Cardiac fibroblast (primary cell): Measurements from ENCODE around the gene FATE1.

Experiments used
- DNase-seq, 2 donors: peaks; one replicate each; pipeline versions ENCODE4 v3.0.0 to v3.0.0-alpha.2; 2010; ENCODE audit warnings: low read depth in 2 of 2
- H3K4me3 ChIP-seq, 2 donors: replicated peaks in 1 of 2; 1 replicate in 1 of 2; 2 replicates in 1 of 2; pipeline ENCODE4 v1.5.1; 2011; ENCODE audit warnings: low read depth in 2 of 2, low read length in 2 of 2, mild to moderate bottlenecking in 2 of 2, moderate library complexity in 1 of 2
- TF ChIP-seq, protein P1 (sequence below): IDR thresholded peaks from one replicate; pipeline ENCODE4 v1.5.1; 2011; ENCODE audit warnings: low read depth, mild to moderate bottlenecking, low read length, inconsistent platforms

The FATE1 gene

DNA sequence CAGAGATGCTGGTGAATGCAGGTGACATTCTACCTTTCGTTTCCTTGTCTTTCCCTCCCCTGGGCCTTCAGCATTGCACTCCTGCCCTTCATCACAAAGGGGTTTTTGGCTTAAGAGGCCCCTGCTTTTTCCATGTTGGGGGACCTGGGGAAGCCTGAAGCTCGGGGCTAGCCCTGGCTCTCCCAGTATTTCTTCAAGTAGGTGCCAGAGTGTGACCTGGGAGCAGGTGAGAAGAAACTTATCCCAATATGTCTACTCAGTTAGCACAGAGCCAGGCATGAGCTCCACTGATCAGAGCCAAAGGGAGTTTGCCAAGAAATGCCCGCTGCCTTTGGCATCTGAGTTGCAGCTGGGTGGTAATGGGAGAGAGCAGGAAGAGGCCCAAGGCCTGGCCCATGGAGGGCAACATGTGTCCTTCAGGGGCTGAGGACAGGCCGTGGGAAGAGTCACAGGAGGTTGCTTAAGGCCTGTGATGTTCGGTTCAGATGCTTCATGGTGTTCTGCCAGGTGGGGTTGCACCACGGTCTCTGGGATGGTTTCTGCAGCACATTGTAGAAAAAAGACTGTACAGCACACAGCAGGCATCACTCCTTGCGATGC, 13.0 kb upstream of the FATE1 start:
- no peak overlapping the region for H3K4me3 ChIP-seq
- no peak for DNase-seq
- TF ChIP-seq, protein P1, sequence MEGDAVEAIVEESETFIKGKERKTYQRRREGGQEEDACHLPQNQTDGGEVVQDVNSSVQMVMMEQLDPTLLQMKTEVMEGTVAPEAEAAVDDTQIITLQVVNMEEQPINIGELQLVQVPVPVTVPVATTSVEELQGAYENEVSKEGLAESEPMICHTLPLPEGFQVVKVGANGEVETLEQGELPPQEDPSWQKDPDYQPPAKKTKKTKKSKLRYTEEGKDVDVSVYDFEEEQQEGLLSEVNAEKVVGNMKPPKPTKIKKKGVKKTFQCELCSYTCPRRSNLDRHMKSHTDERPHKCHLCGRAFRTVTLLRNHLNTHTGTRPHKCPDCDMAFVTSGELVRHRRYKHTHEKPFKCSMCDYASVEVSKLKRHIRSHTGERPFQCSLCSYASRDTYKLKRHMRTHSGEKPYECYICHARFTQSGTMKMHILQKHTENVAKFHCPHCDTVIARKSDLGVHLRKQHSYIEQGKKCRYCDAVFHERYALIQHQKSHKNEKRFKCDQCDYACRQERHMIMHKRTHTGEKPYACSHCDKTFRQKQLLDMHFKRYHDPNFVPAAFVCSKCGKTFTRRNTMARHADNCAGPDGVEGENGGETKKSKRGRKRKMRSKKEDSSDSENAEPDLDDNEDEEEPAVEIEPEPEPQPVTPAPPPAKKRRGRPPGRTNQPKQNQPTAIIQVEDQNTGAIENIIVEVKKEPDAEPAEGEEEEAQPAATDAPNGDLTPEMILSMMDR = no peak

DNA sequence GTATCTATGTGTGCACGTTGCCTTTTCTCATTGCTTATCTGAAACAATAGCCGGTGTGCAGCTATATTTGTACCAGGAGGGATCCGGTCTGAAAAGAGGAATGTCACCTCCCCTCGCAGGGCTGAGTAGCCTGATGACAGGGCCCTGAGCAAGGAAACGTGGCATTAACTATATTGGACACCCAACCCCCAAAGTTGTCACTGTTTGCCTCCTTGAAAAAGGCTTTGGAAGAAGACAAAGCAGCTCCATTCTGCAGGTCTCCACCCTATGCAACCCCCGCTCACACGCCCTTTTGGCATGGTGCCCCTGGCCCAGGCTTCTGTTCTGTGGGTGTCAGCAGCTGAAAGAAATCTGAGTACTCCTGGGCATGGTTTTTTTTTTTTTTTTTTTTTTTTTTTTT, 12.3 kb upstream of the FATE1 start:
- TF ChIP-seq, protein P1 = no peak
- peak in 1 of 2 donors; percentile 20 for DNase-seq

GRCh38 chrX:151704041-151704663, 11.7 kb upstream of the FATE1 start:
- H3K4me3 ChIP-seq = no peak overlapping the region
- no peak for DNase-seq
- TF ChIP-seq, protein P1 = no peak

More for the DNA sequence above, 12.3 kb upstream of the FATE1 start:
- no peak overlapping the region for H3K4me3 ChIP-seq

GRCh38 chrX:151708821-151709220, 7.0 kb upstream of the FATE1 start:
- DNase-seq = no peak
- no peak overlapping the region for H3K4me3 ChIP-seq
- TF ChIP-seq, protein P1 = no peak

DNA sequence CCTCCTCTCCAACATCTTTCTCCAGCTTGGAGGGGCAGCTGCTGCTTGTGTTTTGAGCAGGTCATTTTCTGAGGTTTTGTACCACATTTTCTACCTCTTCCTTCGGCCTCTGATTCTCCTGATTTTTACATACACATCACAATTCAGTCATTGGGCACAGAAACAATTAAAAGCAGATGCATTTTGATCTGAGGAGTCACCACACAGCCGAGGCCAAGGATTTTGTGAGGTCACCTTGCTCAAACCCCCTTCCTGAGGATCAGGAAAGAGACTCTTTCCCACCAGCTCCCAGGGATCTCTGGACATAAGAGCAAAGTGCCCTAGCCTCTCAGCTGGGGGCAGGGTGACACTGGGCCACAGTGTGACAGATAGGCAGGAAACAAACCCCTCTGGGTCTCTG, 5.4 kb upstream of the FATE1 start:
- DNase-seq = no peak
- no peak overlapping the region for H3K4me3 ChIP-seq
- TF ChIP-seq, protein P1 = no peak

GRCh38 chrX:151711154-151711553, 4.7 kb upstream of the FATE1 start:
- TF ChIP-seq, protein P1 = no peak
- no peak for DNase-seq
- no peak overlapping the region for H3K4me3 ChIP-seq
